ENCODE measurements around the gene UBR4.

DNA sequence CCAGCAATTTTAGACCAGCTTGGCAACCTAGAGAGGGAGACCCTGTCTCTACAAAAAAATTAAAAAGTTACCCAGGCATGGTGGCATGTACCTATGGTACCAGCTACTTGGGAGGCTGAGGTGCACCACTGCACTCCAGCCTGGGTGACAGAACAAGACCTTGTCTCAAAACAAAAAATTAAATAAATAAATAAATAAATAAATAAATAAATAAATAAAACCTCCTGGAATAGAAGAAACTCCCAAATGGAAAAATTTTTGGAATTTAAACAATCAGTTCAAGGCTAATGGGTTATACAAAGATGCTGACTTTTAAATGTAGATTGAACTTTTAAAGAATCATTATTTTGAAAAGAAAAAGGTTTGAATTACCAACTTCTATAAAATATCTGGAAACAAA, 22.2 kb downstream of the UBR4 start:
- TF ChIP-seq CTCF (IDR thresholded peaks at IDR 0.05) = no peak
- no peak for TF ChIP-seq EP300 (IDR thresholded peaks at IDR 0.05; ENCODE audit: low read depth)
- no peak for TF ChIP-seq POLR2A (IDR thresholded peaks at IDR 0.05)

All from transverse colon (tissue), 3 donors.